ENCODE measurements around the gene RAB36. TPM values are rescaled to one million over a fixed set of nuclear protein-coding genes. Genes with fewer than 3 reads are reported as not detected.

The RAB36 gene
- total RNA-seq, 2 experiments from 2014 or later, result 0.20 to 0.22 TPM

- DNase-seq (no peak), ATAC-seq (no peak)
- H3K27me3 Mint-ChIP-seq, result no peaks in the 10 kb centered on the region
- peak overlapping the region; percentile 4 for H3K27ac Mint-ChIP-seq
- H3K4me3 Mint-ChIP-seq, result no peak overlapping the region
- ChIA-PET CTCF (interaction anchor here (1.0 to 1.7 kb wide), 3 partner anchors 13 to 76 kb away, joined by 3 to 5 read pairs (median 3); no protein-coding TSS in a partner anchor), POLR2A (interaction anchor here (0.7 to 1.2 kb wide), 2 partner anchors 32 to 41 kb away, joined by 3 read pairs; no protein-coding TSS in a partner anchor)
- peaks cover 57% of the 10 kb centered on the region for H3K4me1 Mint-ChIP-seq (ENCODE audit: low read depth)
- TF ChIP-seq CTCF (IDR thresholded peaks at IDR 0.05), result no peak
- intact Hi-C loops (cut with micrococcal nuclease), result no loop called here
- peaks cover 4% of the 10 kb centered on the region for H3K36me3 Mint-ChIP-seq (ENCODE audit: low read depth)
- H3K9me3 Mint-ChIP-seq, result no peaks in the 10 kb centered on the region
Observed at GRCh38 chr22:23213581-23214334, 68.5 kb downstream of the RAB36 start.

Other genes with a start within 250 kb of the RAB36 start
- under 1 TPM; 0.50 to 0.56 TPM for gene GNAZ, start 75.0 kb upstream of the RAB36 start, total RNA-seq
- gene RSPH14, start 3.5 kb upstream of the RAB36 start, total RNA-seq, result not detected
- 10 to 100 TPM; 30.4 to 32.0 TPM for gene BCR, start 35.0 kb downstream of the RAB36 start, total RNA-seq

All from activated CD8-positive, alpha-beta T cell treated with anti-CD3 and anti-CD28 coated beads for 36 hours (primary cell).